Dedifferentiated amniotic fluid mesenchymal stem cell (primary cell): ENCODE data around the gene CHRNG.

Experiments
- DNase-seq: peaks from one replicate; pipeline ENCODE4 v3.0.0-alpha.2; 2016; ENCODE audit errors: extremely low spot score

CHRNG gene, protein sequence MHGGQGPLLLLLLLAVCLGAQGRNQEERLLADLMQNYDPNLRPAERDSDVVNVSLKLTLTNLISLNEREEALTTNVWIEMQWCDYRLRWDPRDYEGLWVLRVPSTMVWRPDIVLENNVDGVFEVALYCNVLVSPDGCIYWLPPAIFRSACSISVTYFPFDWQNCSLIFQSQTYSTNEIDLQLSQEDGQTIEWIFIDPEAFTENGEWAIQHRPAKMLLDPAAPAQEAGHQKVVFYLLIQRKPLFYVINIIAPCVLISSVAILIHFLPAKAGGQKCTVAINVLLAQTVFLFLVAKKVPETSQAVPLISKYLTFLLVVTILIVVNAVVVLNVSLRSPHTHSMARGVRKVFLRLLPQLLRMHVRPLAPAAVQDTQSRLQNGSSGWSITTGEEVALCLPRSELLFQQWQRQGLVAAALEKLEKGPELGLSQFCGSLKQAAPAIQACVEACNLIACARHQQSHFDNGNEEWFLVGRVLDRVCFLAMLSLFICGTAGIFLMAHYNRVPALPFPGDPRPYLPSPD

GRCh38 chr2:232539298-232540231 is at the start of gene CHRNG:
Gene CHRNG (plus strand): TSS chr2:232539692. CDS start chr2:232539748, 56 bp downstream.
- DNase-seq = no peak

GRCh38 chr2:232490221-232491138 is 49.0 kb upstream of the CHRNG start:
- DNase-seq = no peak

DNA sequence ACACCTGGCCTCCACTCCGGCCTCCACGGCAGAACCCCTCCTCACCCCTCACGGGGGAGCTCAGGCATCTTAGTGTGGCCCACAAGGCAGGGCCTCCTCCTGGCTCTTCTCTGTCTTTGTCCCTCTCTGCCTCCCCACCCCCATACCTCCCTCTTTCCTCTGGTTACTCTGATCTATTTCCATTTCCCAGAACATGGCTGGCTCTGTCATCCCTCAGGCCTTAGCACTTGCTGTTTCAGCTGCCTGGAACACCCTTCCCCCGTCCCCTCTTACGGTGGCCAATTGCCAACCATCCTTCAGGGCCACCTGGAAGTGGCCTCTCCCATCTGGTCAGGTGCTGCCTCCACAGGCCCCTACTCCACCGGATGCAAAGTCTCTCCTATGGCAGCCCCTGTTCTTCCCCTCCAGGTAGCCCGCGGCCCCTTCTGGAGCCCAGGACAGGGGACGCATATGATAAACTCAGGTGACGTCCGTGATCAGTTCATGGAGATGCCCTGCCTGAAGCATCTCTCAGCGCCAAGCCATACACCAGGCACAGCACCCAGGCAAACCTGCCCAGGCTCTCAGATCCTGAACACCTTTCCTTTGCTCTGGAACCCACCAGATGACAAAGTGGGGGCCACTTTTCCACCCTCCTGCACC is 48.2 kb upstream of the CHRNG start:
- no peak for DNase-seq

- DNase-seq = no peak
These were observed 47.1 kb upstream of the CHRNG start for GRCh38 chr2:232492236-232492848.

- no peak for DNase-seq
These were observed 46.4 kb upstream of the CHRNG start for GRCh38 chr2:232492963-232493700.

DNA sequence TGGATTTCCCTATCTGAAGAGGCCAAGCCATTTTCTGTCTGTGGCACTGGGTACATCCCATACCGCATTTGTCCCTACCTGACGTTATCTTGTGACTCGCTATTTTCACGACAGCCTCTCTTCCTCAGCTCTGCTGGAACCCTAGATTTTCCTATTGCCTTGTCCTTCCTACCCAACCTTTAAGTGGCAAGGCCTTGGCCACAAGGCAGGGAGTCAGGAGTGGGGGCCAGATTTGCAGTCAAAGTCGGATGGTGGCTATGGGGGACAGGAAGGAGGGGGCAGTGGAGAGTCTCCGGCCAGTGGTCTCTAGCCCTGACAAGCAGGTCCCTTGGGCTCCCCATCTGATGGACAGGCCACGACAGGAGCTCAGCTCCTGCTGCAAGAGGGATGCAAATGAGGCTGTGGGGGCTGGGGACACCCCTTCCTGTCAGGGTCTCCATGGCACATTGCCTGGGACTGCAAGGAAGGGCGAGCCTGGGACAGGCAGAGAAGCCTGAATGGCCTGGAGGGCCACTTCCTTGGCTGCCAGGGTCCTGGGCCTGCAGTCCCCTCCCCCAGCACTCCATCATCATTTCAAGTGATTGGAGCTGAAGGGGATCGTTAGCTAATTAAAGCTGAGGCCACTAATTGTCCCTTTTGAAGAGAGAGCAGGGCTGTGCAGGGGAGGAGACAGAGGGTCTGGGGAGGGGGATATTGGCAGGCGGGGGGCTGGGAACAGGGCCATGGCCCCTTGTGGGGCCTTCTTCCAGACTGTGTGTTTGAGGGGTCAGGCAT is 45.6 kb upstream of the CHRNG start:
- DNase-seq = no peak

DNA sequence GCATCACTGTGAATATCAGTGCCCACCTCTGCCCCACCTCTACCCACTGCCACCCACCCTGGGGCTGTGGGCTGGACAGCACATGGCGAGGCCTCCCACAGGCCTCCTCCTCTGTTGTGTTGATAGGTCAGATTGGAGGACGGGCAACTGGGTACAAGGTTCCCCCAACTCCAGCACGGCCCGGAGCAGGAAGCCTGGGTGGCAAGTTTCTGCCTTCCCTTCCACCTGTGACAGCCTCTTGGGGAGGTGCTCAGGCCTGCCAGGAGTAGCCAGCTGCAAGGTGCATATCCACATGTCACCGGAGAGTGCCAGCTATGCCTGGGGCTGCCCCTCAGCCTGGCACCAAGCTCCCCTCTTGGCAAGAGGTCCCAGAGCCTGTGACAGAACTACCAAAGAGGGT is 45.0 kb upstream of the CHRNG start:
- DNase-seq = no peak

GRCh38 chr2:232495292-232495691 is 44.2 kb upstream of the CHRNG start:
- DNase-seq = no peak

DNA sequence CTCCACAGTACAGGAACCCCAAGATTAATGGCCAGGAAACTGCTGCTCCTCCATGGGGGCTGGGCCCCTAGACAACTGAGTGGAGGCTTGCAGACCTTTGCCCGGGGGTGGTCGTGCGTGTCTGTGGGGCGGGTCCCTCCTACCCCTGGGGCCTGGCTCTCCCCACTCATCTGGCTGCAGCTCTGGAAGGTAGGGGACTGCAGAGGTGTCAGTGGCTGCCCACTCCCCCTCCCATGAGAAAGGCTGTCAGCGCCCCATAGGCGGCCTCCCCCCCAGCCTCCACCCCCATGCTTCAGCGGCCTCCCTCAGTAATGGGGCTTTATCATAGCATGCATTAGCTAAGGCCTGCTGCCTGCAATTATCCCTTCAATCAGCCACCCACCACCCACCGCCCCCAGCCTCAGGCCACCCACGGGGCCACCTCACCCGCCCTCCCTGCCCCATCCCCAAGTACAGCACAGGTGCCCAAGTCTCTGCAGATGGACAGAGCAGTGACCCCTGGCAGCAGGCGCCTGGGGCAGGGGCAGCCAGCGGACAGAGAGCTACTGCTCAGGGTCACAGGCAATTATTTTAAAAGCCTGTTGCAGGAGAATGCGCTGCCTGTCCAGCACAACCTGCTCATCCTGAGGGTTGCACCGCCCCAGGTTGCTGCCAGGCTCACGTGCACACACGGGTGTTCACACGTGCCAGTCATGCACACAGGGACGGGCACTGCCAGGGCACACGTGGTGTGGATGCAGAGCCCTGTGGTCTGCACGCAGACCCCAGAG is 42.8 kb upstream of the CHRNG start:
- no peak for DNase-seq

DNA sequence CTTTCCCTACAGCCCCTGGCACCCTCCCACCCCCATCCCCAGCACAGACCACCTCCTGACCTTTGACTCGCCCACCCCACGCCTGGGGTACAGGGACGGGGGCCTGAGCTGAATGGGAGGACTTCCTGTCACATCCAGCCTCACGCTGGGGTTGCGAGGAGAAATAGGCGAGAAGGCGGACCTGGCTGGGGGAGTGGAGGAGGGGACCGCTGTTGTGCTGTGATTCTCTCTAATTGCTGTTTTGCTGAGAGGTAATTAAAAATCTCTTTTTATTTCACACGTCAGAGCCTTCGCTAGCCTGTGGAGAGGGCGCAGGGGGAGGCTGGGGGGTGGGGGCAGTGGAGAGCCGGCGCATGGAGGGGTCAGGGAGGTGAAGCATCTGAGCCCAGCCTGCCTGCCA is 42.1 kb upstream of the CHRNG start:
- no peak for DNase-seq

DNA sequence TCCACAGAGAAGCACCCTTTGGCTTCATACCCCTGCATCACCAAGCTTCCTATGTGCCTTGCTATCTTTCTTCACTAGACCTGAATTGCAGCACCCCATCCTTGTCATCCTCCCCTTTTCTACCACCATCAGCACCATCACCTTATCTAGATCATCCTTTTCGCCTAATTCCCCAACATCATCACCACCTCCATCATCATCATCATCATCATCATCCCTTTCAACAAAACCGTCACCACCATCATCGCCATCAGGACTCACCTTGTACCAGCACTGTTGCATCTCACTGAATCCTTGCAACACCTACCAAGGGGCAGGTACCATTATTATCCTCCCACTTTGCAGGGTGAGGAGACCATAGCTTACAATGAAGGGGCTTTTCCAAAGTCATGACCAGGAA is 41.0 kb upstream of the CHRNG start:
- DNase-seq = no peak

GRCh38 chr2:232501331-232501771 is 38.1 kb upstream of the CHRNG start:
- DNase-seq = no peak

DNA sequence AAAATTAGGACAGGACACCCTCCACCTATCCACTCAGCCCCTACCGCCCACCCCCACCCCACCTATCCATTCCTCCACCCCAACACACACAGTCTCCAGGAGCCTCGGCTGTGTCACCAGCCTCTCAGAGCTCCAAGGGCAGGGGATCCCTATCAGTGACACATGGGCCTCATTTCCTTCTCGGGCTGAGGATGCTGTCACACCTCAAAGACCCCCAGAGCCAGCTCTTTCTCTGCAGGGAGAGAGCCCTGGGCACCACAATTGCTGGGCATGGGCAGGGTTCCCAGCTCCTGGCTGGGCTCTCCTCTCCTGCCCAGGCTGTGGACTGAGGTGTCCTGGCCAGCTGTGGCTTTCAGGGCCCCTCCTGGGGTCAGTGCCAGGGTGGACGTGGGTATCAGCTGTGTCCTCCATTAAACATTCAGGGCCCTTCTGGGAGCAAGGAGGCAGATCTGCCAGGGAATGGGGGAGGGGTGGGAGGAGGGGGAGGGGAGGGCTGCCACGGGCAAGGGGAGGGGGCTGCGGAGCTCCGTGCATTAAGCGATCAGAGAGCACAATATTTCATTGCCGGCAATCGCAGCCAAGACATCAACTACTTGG is 37.6 kb upstream of the CHRNG start:
- no peak for DNase-seq

DNA sequence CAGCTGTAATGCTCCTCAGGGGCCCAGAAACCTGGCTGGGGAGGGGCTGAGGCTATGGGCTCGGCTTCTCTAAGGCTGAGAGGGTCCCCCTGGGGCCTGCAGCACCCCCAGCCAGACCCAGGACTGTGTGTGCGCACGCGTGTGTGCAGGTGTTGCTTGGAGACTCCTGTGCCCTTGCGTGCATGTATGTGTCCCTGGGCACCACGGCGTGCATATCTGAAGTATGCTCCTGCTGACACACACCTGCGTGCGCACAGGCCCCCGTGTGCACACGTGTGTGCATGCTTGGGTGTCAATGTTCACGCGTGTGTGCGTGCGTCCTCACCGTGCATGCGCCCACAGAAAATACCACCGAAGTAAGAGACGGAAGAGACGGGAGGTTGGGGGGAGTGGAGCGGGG is 37.0 kb upstream of the CHRNG start:
- no peak for DNase-seq

DNA sequence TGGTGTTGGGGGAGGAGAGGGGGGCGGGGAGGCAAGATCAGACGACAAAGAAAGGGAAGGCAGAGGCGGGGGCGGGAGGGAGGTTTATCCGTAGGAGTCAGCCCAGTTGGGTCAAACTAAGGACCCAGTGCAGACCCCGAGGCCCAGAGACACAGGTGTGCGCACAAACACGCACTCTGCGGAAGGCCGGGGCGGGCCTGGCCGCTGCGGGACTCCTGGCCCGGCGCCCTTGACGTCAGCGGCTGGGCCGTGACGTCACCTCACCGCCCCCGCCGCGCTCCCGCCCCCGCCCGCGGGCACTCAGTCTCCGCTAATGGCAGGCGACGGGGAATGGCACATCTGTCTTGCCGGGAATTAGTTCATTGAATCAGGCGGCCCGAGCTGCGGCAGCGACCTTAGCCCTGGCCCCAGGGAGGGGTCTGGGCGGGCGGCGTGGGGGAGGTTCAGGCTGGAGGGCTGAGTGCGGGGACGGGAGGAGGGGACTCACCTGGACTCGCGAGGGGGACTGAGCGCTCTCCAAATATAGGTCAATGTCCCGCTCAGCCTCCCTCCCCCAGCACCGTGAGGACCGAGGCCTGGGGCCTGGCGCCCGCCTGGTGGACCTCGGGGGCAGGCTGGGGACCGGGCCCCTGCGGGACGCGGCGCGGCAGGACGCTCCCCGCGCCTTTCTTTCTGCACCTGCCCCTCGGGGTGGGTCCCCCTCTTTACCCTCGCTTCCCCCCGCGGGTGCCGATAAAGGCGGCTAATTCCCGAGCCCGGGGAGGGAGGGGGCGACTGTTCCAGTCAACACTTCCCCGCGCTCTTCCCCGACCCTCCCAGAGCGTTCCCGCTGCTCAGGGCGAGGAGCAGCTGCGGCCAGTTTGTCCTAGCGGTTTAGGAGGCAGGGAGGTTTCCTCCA is 36.3 kb upstream of the CHRNG start:
- DNase-seq = no peak

DNA sequence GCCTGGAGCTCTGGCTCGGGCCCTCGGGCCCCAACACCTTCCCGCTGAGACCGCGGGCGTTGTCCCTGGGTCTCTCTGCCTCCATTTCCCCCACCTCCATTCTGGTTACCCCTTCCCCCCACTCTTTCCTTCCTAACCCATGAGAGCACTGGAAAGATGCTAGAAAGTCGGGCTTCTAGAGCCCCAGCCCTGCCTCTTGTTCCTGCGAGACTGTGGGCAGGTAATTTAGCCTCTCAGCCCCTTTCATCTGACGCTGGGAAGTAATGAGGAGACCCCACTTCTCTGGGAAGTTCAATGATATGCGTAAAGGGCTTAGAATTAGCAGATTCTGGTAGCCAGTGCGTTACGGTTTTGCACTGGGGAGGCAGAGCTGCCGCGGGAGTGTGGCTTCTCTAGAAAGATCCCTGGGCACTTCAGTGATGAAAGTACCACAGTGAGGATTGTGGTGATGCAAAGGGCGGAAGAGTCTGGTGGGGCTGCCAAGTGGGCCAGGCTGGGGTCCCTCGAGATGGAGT is 35.6 kb upstream of the CHRNG start:
- no peak for DNase-seq

- DNase-seq = no peak
These were observed 35.1 kb upstream of the CHRNG start for GRCh38 chr2:232504438-232504837.
